Endothelial cell of umbilical vein (primary cell): Measurements from ENCODE around the gene KCNAB2. TPM values are rescaled to one million over a fixed set of nuclear protein-coding genes. Genes with fewer than 3 reads are reported as not detected.
"Not testable (repeated sequence)": the region's sequence is repeated elsewhere in the genome, so short reads cannot be mapped to it uniquely, and the experiment has no call there.

Experiments used
- BruUV-seq: library from RNA; stranded (reverse); fragments of 400-500 nt; replicated peaks from 2 replicates; lab custom pipeline; 2021; lab: Mats Ljungman, UMichigan
- CTCF ChIA-PET: fragments of 300-600, 350-600 bp; sonication (Branson Sonifier 250); formaldehyde crosslinking; loops from one replicate; lab custom pipeline; 2021; ENCODE audit warnings: antibody characterized with exemption, inconsistent platforms; lab: Charles Lee
- POLR2A ChIA-PET: fragments of 300-600, 350-600 bp; sonication (Branson Sonifier 250); formaldehyde crosslinking; loops from one replicate; lab custom pipeline; 2021; ENCODE audit warnings: antibody characterized with exemption, inconsistent platforms; lab: Charles Lee
- DNase-seq: peaks from one replicate; pipeline ENCODE4 v3.0.0-alpha.2; 2011; ENCODE audit warnings: low read depth, low spot score
- FAIRE-seq: peaks from 2 replicates; lab custom pipeline; 2011; peaks lifted over from hg19 to GRCh38; lab: Jason Lieb, UNC
- H2AFZ ChIP-seq: 2 replicates; pipeline ENCODE4 v1.6.0; 2012; ENCODE audit warnings: low read depth, low read length, control low read depth, inconsistent platforms
- H3K27ac ChIP-seq: 2 replicates; pipeline ENCODE4 v1.5.1; 2011; ENCODE audit warnings: low read depth, mild to moderate bottlenecking, control low read depth, low read length, moderate library complexity; ENCODE audit not compliant: insufficient read depth
- H3K27me3 ChIP-seq, 2 experiments: 2 replicates each; pipeline versions ENCODE4 v1.6.0 to v1.6.1; 2011; ENCODE audit warnings: low read length in 2 of 2, mixed read lengths in 1 of 2; ENCODE audit not compliant: control insufficient read depth in 2 of 2, insufficient read depth in 2 of 2
- H3K36me3 ChIP-seq, 2 experiments: 2 replicates in 1 of 2; 3 replicates in 1 of 2; pipeline ENCODE4 v1.5.1; 2011; ENCODE audit warnings: low read length in 2 of 2, mild to moderate bottlenecking in 1 of 2, moderate library complexity in 1 of 2; ENCODE audit not compliant: control insufficient read depth in 2 of 2, insufficient read depth in 2 of 2; ENCODE audit errors: extremely low read depth in 1 of 2
- H3K4me1 ChIP-seq: 3 replicates; pipeline ENCODE4 v1.5.1; 2011; ENCODE audit warnings: mild to moderate bottlenecking, low read length; ENCODE audit not compliant: control insufficient read depth, insufficient read depth; ENCODE audit errors: extremely low read depth
- H3K4me2 ChIP-seq: 2 replicates; pipeline ENCODE4 v1.6.1; 2011; ENCODE audit warnings: low read length, control low read depth, mixed read lengths; ENCODE audit not compliant: insufficient read depth
- H3K4me3 ChIP-seq, 3 experiments: fragments of 200-600 bp in 1 of 3; sonication (generic), shearing (Covaris generic) in 1 of 3; replicated peaks in 1 of 3; 2 replicates each; pipeline ENCODE4 v1.5.1; 2011 to 2016; ENCODE audit warnings: control low read depth in 3 of 3, low read length in 3 of 3, mild to moderate bottlenecking in 2 of 3, inconsistent platforms in 1 of 3, low read depth in 1 of 3, moderate library complexity in 1 of 3; ENCODE audit not compliant: insufficient read depth in 1 of 3
- H3K79me2 ChIP-seq: 2 replicates; pipeline ENCODE4 v1.6.0; 2012; ENCODE audit warnings: low read length, inconsistent platforms; ENCODE audit not compliant: control insufficient read depth, insufficient read depth
- H3K9ac ChIP-seq: replicated peaks from 2 replicates; pipeline ENCODE3; 2011; ENCODE audit warnings: low read length, control low read depth; ENCODE audit not compliant: insufficient read depth; ENCODE audit errors: extremely low read depth
- H3K9me1 ChIP-seq: replicated peaks from 3 replicates; pipeline ENCODE4 v1.6.0; 2011; ENCODE audit warnings: mild to moderate bottlenecking, low read length; ENCODE audit not compliant: control insufficient read depth, insufficient read depth; ENCODE audit errors: extremely low read depth
- H3K9me3 ChIP-seq: replicated peaks from 2 replicates; pipeline ENCODE4 v1.5.1; 2012; ENCODE audit warnings: low read length, inconsistent platforms; ENCODE audit not compliant: control insufficient read depth, insufficient read depth
- H4K20me1 ChIP-seq: replicated peaks from 2 replicates; pipeline ENCODE3; 2011; ENCODE audit warnings: mild to moderate bottlenecking, low read length; ENCODE audit not compliant: control insufficient read depth, insufficient read depth; ENCODE audit errors: extremely low read depth
- CTCF ChIP-seq, 2 donors: IDR thresholded peaks; 1 replicate in 1 of 2; 2 replicates in 1 of 2; pipeline ENCODE4 v1.5.1; 2011; ENCODE audit warnings: low read length in 2 of 2, mild to moderate bottlenecking in 2 of 2, moderate library complexity in 2 of 2, control low read depth in 1 of 2, inconsistent platforms in 1 of 2, low read depth in 1 of 2; ENCODE audit not compliant: insufficient read depth in 1 of 2; ENCODE audit errors: extremely low read depth in 1 of 2
- EZH2 ChIP-seq: IDR thresholded peaks from 2 replicates; pipeline ENCODE4 v1.6.1; 2012; ENCODE audit warnings: borderline replicate concordance, low read depth, mild to moderate bottlenecking, moderate library complexity, low read length, inconsistent platforms; ENCODE audit not compliant: severe bottlenecking
- FOS ChIP-seq: IDR thresholded peaks from 2 replicates; pipeline ENCODE4 v1.6.1; 2011; ENCODE audit warnings: mild to moderate bottlenecking, low read length, moderate library complexity, borderline replicate concordance; ENCODE audit not compliant: insufficient read depth
- GATA2 ChIP-seq: IDR thresholded peaks from 2 replicates; pipeline ENCODE4 v1.7.0; 2011; ENCODE audit warnings: low read depth, mild to moderate bottlenecking, moderate library complexity, mixed read lengths, low read length; ENCODE audit not compliant: insufficient read length, insufficient read depth
- JUN ChIP-seq: IDR thresholded peaks from 2 replicates; pipeline ENCODE4 v1.6.1; 2011; ENCODE audit warnings: borderline replicate concordance, low read depth; ENCODE audit not compliant: insufficient read length, insufficient read depth
- MAX ChIP-seq: IDR thresholded peaks from 2 replicates; pipeline ENCODE4 v1.6.1; 2011; ENCODE audit not compliant: insufficient read depth, insufficient read length
- MYC ChIP-seq: IDR thresholded peaks from one replicate; pipeline ENCODE4 v1.6.1; 2011; ENCODE audit warnings: mild to moderate bottlenecking, low read depth, low read length
- POLR2A ChIP-seq: IDR thresholded peaks from 2 replicates; pipeline ENCODE4 v1.6.1; 2012; ENCODE audit warnings: low read depth, mild to moderate bottlenecking, control low read depth, low read length
- POLR2AphosphoS5 ChIP-seq: IDR thresholded peaks from 2 replicates; pipeline ENCODE4 v1.6.1; 2012; ENCODE audit warnings: low read depth, mild to moderate bottlenecking, control low read depth, low read length, moderate library complexity; ENCODE audit not compliant: insufficient read depth
- dilution Hi-C: fragments of 300-500 bp; cut with MboI; formaldehyde crosslinking; loops from one replicate; pipeline ENCODE4 v1.15.0; 2019; ENCODE audit warnings: low sequenced_read_pairs; ENCODE audit not compliant: extremely low pct_ligation_motif_present
- intact Hi-C: fragments of 100-400 bp; cut with micrococcal nuclease; formaldehyde crosslinking; loops from one replicate; pipeline ENCODE4 v1.10.0; 2022
- polyA plus RNA-seq, 4 experiments: library from polyadenylated mRNA; depleted of rRNA in 3 of 4; stranded (reverse) in 3 of 4; unstranded in 1 of 4; fragments of >200 nt; gene quantifications; 2 replicates each; pipeline versions ENCODE4 v1.2.1 to v1.2.3, GENCODE V29; 2011 to 2012; ENCODE audit warnings: missing spikeins in 1 of 4
- total RNA-seq: library from RNA; stranded (reverse); gene quantifications from 2 replicates; pipeline ENCODE4 v1.2.3, GENCODE V29; 2021

Gene KCNAB2
- total and polyA plus RNA-seq, 2 donors (not counting 3 experiments of a cell fraction or from before 2014, with no cell fraction given), result 2.4 to 3.8 TPM

DNA sequence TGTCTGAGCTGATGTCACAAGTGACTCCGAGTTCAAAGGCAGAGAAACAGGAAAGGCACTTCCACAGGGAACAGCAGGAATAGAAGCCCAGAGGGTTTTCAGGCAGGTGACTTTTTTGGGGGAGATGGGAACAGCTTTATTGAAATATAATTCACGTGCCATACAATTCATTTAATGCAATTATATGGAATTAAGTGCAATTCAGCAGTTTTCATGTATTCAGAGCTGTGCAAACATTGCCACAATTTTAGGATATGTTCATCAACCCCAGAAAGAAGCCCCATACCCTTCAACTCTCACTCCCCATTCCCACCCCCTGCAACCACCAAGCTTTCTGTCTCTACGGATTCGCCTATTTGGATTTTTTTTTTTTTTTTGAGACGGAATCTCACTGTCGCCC is 17.0 kb downstream of the KCNAB2 start:
- H4K20me1 ChIP-seq, result no peaks in the 10 kb centered on the region
- no peak overlapping the region for H2AFZ ChIP-seq
- peaks cover 10% of the 10 kb centered on the region for H3K4me1 ChIP-seq
- POLR2A ChIA-PET, result interaction anchor here (0.6 kb wide), 1 partner anchor 65 kb away, joined by 11 read pairs; no protein-coding TSS in a partner anchor
- intact Hi-C loops, result no loop called here
- H3K27me3 ChIP-seq, result no peaks in the 10 kb centered on the region
- no peak for FAIRE-seq
- TF ChIP-seq POLR2A (no peak), POLR2AphosphoS5 (no peak), JUN (no peak), FOS (no peak), MAX (no peak), EZH2 (no peak), MYC (no peak), CTCF (IDR thresholded peaks at IDR 0.05; ENCODE audit: extremely low read depth in 1 of 2, insufficient read depth in 1 of 2, low read depth in 1 of 2, low read length in 2 of 2) (no peak), GATA2 (no peak)
- H3K36me3 ChIP-seq, result no peaks in the 10 kb centered on the region
- H3K79me2 ChIP-seq, result no peaks in the 10 kb centered on the region
- no TSS peak for BruUV-seq
- dilution Hi-C loops, result no loop called here
- DNase-seq, result no peak
- CTCF ChIA-PET, result no interaction called here
- H3K9me3 ChIP-seq, result no peaks in the 10 kb centered on the region
- H3K4me3 ChIP-seq, result no peak overlapping the region
- H3K4me2 ChIP-seq, result no peak overlapping the region
- no peak overlapping the region for H3K9ac ChIP-seq
- H3K9me1 ChIP-seq, result no peaks in the 10 kb centered on the region
- no peak overlapping the region for H3K27ac ChIP-seq

- intact Hi-C loops, H3K9me1 ChIP-seq, FAIRE-seq, H3K9ac ChIP-seq, H3K4me2 ChIP-seq, CTCF ChIA-PET, H2AFZ ChIP-seq, H4K20me1 ChIP-seq, DNase-seq, POLR2A ChIA-PET, dilution Hi-C loops, H3K4me1 ChIP-seq, BruUV-seq, H3K27ac ChIP-seq, H3K79me2 ChIP-seq, H3K27me3 ChIP-seq, H3K4me3 ChIP-seq, H3K9me3 ChIP-seq, H3K36me3 ChIP-seq: not testable (repeated sequence)
These were observed 17.9 kb downstream of the KCNAB2 start for GRCh38 chr1:6063532-6064053.
